HCT116 (cell line): ENCODE results near the gene EGFL8.

Source experiments
- EZH2 ChIP-seq: fragments of 200-600 bp; sonication (generic); IDR thresholded peaks from 2 replicates; pipeline ENCODE4 v1.6.1; 2017; ENCODE audit warnings: antibody characterized with exemption, mixed run types
- EZH2phosphoT487 ChIP-seq: fragments of 200-600 bp; IDR thresholded peaks from 2 replicates; pipeline ENCODE4 v1.6.1; 2018; ENCODE audit warnings: antibody characterized with exemption, borderline replicate concordance
- FOSL1 ChIP-seq: IDR thresholded peaks from 2 replicates; pipeline ENCODE4 v1.6.1; 2012; ENCODE audit warnings: low read depth
- POLR2A ChIP-seq: IDR thresholded peaks from 2 replicates; pipeline ENCODE4 v1.7.0; 2011; ENCODE audit warnings: borderline replicate concordance; ENCODE audit not compliant: insufficient read depth, insufficient read length; ENCODE audit errors: extremely low read depth
- POLR2AphosphoS5 ChIP-seq: IDR thresholded peaks from 2 replicates; pipeline ENCODE4 v1.6.1; 2011; ENCODE audit warnings: mild to moderate bottlenecking, low read depth, low read length, moderate library complexity
- RAD21 ChIP-seq: IDR thresholded peaks from 2 replicates; pipeline ENCODE4 v1.6.1; 2012; ENCODE audit warnings: low read depth, mild to moderate bottlenecking
- SP1 ChIP-seq: IDR thresholded peaks from 2 replicates; pipeline ENCODE4 v1.6.1; 2012; ENCODE audit warnings: low read depth
- TCF7L2 ChIP-seq: IDR thresholded peaks from 2 replicates; pipeline ENCODE4 v1.7.0; 2011; ENCODE audit warnings: borderline replicate concordance, inconsistent platforms; ENCODE audit not compliant: insufficient read depth, insufficient read length; ENCODE audit errors: extremely low read depth
- ZNF274 ChIP-seq: fragments of 200-500 bp; sonication (Bioruptor generic); IDR thresholded peaks from 2 replicates; pipeline ENCODE4 v1.6.1; 2014; ENCODE audit warnings: mild to moderate bottlenecking, low read depth, low read length, inconsistent platforms
- TF ChIP-seq, protein P1 (sequence below), 3 experiments: fragments of 200-600 bp in 1 of 3; sonication (generic) in 1 of 3; IDR thresholded peaks in 2 of 3; conservative IDR thresholded peaks in 1 of 3; 2 replicates each; pipeline ENCODE4 v1.5.1; 2012 to 2017; ENCODE audit warnings: low read depth in 2 of 3, low read length in 2 of 3, antibody characterized with exemption in 1 of 3, borderline replicate concordance in 1 of 3, control low read depth in 1 of 3, mild to moderate bottlenecking in 1 of 3, mixed read lengths in 1 of 3, mixed run types in 1 of 3, moderate library complexity in 1 of 3; ENCODE audit not compliant: insufficient read depth in 1 of 3

DNA sequence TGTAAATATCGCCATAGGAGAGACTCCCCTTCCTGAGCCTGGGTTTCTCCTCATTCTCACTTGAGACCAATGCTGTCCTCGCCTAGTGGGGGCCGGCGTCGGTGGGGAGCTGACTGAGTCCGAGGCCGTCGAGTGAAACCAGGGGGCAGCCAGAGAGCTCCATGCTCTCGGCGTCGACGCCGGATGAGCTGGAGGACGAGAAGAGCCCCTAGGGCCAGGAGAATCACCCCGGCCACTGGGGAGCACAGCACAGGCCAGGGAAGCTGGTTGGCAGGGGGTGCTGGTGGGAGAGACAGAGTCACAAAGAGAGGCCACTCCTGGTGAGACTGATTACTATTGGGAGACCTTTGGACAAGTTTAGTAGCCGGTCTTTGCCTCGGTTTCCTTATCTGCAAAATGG lies 34.5 kb downstream of the EGFL8 start:
- TF ChIP-seq RAD21 (no peak), EZH2phosphoT487 (no peak), SP1 (no peak), ZNF274 (no peak), POLR2AphosphoS5 (no peak), POLR2A (no peak), TCF7L2 (no peak), EZH2 (no peak), FOSL1 (no peak)
- TF ChIP-seq, protein P1, sequence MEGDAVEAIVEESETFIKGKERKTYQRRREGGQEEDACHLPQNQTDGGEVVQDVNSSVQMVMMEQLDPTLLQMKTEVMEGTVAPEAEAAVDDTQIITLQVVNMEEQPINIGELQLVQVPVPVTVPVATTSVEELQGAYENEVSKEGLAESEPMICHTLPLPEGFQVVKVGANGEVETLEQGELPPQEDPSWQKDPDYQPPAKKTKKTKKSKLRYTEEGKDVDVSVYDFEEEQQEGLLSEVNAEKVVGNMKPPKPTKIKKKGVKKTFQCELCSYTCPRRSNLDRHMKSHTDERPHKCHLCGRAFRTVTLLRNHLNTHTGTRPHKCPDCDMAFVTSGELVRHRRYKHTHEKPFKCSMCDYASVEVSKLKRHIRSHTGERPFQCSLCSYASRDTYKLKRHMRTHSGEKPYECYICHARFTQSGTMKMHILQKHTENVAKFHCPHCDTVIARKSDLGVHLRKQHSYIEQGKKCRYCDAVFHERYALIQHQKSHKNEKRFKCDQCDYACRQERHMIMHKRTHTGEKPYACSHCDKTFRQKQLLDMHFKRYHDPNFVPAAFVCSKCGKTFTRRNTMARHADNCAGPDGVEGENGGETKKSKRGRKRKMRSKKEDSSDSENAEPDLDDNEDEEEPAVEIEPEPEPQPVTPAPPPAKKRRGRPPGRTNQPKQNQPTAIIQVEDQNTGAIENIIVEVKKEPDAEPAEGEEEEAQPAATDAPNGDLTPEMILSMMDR (IDR thresholded peaks at IDR 0.05 in 2 of 3, conservative IDR thresholded peaks at IDR 0.05 in 1 of 3; ENCODE audit: borderline replicate concordance in 1 of 3, insufficient read depth in 1 of 3, low read depth in 2 of 3, low read length in 2 of 3), result no peak
